Endothelial cell of umbilical vein (primary cell): ENCODE measurements around the gene RNU5D-1.

Experiments
- EZH2 ChIP-seq: IDR thresholded peaks from 2 replicates; pipeline ENCODE4 v1.6.1; 2012; ENCODE audit warnings: borderline replicate concordance, low read depth, mild to moderate bottlenecking, moderate library complexity, low read length, inconsistent platforms; ENCODE audit not compliant: severe bottlenecking
- MAX ChIP-seq: IDR thresholded peaks from 2 replicates; pipeline ENCODE4 v1.6.1; 2011; ENCODE audit not compliant: insufficient read depth, insufficient read length
- POLR2A ChIP-seq: IDR thresholded peaks from 2 replicates; pipeline ENCODE4 v1.6.1; 2012; ENCODE audit warnings: low read depth, mild to moderate bottlenecking, control low read depth, low read length
- POLR2AphosphoS5 ChIP-seq: IDR thresholded peaks from 2 replicates; pipeline ENCODE4 v1.6.1; 2012; ENCODE audit warnings: low read depth, mild to moderate bottlenecking, control low read depth, low read length, moderate library complexity; ENCODE audit not compliant: insufficient read depth
- TF ChIP-seq, protein P1 (sequence below), 2 donors: IDR thresholded peaks; 1 replicate in 1 of 2; 2 replicates in 1 of 2; pipeline ENCODE4 v1.5.1; 2011; ENCODE audit warnings: low read length in 2 of 2, mild to moderate bottlenecking in 2 of 2, moderate library complexity in 2 of 2, control low read depth in 1 of 2, inconsistent platforms in 1 of 2, low read depth in 1 of 2; ENCODE audit not compliant: insufficient read depth in 1 of 2; ENCODE audit errors: extremely low read depth in 1 of 2

DNA sequence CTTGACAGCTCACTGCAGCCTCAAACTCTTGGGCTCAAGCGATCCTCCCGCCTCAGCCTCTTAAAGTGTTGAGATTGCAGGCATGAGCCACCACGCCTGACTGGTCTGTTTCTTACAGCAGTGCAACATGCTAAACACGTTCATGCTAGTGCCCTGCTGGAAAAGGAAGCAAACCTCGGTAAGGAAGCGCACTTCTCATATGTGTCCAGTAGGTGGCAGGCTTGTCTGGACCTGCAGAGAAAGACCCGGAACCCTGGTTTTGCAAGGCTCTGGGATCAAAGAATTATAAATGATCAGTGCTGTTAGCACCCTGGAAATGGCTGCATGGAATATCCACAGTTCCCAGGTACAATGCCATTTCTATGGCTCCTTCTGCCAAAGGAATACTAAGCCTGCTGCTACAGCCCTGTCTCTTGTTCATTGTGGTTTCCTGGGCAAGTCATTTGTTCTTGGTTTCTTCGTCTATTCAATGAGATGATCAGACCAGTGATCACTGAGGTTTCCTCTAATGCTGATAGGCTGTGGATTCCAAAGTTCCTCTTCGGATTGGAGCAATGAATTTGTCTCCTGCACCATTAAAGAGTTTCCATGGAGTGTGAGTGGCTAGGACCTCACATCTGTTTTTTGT lies 15.9 kb downstream of the RNU5D-1 start:
- TF ChIP-seq, protein P1, sequence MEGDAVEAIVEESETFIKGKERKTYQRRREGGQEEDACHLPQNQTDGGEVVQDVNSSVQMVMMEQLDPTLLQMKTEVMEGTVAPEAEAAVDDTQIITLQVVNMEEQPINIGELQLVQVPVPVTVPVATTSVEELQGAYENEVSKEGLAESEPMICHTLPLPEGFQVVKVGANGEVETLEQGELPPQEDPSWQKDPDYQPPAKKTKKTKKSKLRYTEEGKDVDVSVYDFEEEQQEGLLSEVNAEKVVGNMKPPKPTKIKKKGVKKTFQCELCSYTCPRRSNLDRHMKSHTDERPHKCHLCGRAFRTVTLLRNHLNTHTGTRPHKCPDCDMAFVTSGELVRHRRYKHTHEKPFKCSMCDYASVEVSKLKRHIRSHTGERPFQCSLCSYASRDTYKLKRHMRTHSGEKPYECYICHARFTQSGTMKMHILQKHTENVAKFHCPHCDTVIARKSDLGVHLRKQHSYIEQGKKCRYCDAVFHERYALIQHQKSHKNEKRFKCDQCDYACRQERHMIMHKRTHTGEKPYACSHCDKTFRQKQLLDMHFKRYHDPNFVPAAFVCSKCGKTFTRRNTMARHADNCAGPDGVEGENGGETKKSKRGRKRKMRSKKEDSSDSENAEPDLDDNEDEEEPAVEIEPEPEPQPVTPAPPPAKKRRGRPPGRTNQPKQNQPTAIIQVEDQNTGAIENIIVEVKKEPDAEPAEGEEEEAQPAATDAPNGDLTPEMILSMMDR (IDR thresholded peaks at IDR 0.05; ENCODE audit: extremely low read depth in 1 of 2, insufficient read depth in 1 of 2, low read depth in 1 of 2, low read length in 2 of 2) = peak; percentile 86 to 92
- no peak for TF ChIP-seq POLR2AphosphoS5
- no peak for TF ChIP-seq POLR2A
- no peak for TF ChIP-seq EZH2
- TF ChIP-seq MAX = no peak
